HEK293 (cell line): Measurements from ENCODE around the gene DOCK4.

Source experiments
- CTCF ChIA-PET: fragments of 350-600 bp; formaldehyde crosslinking; extraction: SDS; loops from one replicate; lab custom pipeline; 2021; ENCODE audit warnings: antibody characterized with exemption; lab: Yijun Ruan, JAX
- POLR2A ChIA-PET: fragments of 300-600 bp; formaldehyde crosslinking; extraction: SDS; loops from one replicate; lab custom pipeline; 2020; ENCODE audit warnings: antibody characterized with exemption, inconsistent platforms; lab: Yijun Ruan, JAX
- H3K27ac ChIP-seq: fragments of 200-500 bp; sonication (Bioruptor generic); 2 replicates; pipeline ENCODE4 v1.5.1; 2014; ENCODE audit warnings: low read depth, low read length, control low read depth, inconsistent platforms; ENCODE audit errors: extremely low read depth
- H3K36me3 ChIP-seq, 2 experiments: fragments of 200-500 bp in 1 of 2; sonication (Bioruptor generic) in 1 of 2; 1 replicate in 1 of 2; 2 replicates in 1 of 2; pipeline ENCODE4 v1.5.1; 2014 to 2017; ENCODE audit warnings: inconsistent platforms in 2 of 2, low read length in 2 of 2; ENCODE audit not compliant: control insufficient read depth in 2 of 2, insufficient read depth in 1 of 2
- H3K4me1 ChIP-seq: fragments of 200-500 bp; sonication (Bioruptor generic); 2 replicates; pipeline ENCODE4 v1.5.1; 2014; ENCODE audit warnings: mild to moderate bottlenecking, low read length, inconsistent platforms; ENCODE audit not compliant: control insufficient read depth, insufficient read depth
- H3K4me3 ChIP-seq: 2 replicates; pipeline ENCODE4 v1.5.1; 2011; ENCODE audit warnings: low read depth, mild to moderate bottlenecking, control low read depth, low read length, moderate library complexity
- H3K9me3 ChIP-seq: fragments of 200-500 bp; sonication (Bioruptor generic); 2 replicates; pipeline ENCODE4 v1.5.1; 2014; ENCODE audit warnings: low read depth, low read length, inconsistent platforms; ENCODE audit not compliant: control insufficient read depth, insufficient read depth
- AEBP2 ChIP-seq: fragments of 450-650 bp; formaldehyde crosslinking; IDR thresholded peaks from 2 replicates; pipeline ENCODE4 v1.5.1; 2016; ENCODE audit warnings: missing biosample characterization, missing genetic modification characterization, borderline replicate concordance
- FEZF1 ChIP-seq: fragments of 450-650 bp; formaldehyde crosslinking; IDR thresholded peaks from 2 replicates; pipeline ENCODE4 v1.5.1; 2016; ENCODE audit warnings: missing biosample characterization, missing genetic modification characterization
- GLI2 ChIP-seq: fragments of 450-650 bp; formaldehyde crosslinking; IDR thresholded peaks from 2 replicates; pipeline ENCODE4; 2017; ENCODE audit warnings: missing biosample characterization, missing genetic modification characterization, low read depth, borderline replicate concordance
- GLIS1 ChIP-seq: fragments of 450-650 bp; formaldehyde crosslinking; IDR thresholded peaks from 2 replicates; pipeline ENCODE4 v1.5.1; 2016; ENCODE audit warnings: missing biosample characterization, missing genetic modification characterization
- GLIS2 ChIP-seq: fragments of 450-650 bp; formaldehyde crosslinking; IDR thresholded peaks from 2 replicates; pipeline ENCODE4 v1.5.1; 2016; ENCODE audit warnings: missing biosample characterization, missing genetic modification characterization
- KLF10 ChIP-seq: fragments of 450-650 bp; IDR thresholded peaks from 2 replicates; pipeline ENCODE4 v1.5.1; 2018; ENCODE audit warnings: missing biosample characterization, mild to moderate bottlenecking, missing genetic modification characterization
- KLF8 ChIP-seq: fragments of 450-650 bp; formaldehyde crosslinking; IDR thresholded peaks from 2 replicates; pipeline ENCODE4 v1.5.1; 2016; ENCODE audit warnings: missing biosample characterization, missing genetic modification characterization
- PRDM1 ChIP-seq: fragments of 450-650 bp; formaldehyde crosslinking; IDR thresholded peaks from 2 replicates; pipeline ENCODE4; 2016; ENCODE audit warnings: missing biosample characterization, missing genetic modification characterization
- PRDM6 ChIP-seq: fragments of 450-650 bp; formaldehyde crosslinking; IDR thresholded peaks from 2 replicates; pipeline ENCODE4 v1.5.1; 2017; ENCODE audit warnings: missing biosample characterization, missing genetic modification characterization
- SP7 ChIP-seq: fragments of 450-650 bp; formaldehyde crosslinking; IDR thresholded peaks from 2 replicates; pipeline ENCODE4 v1.5.1; 2016; ENCODE audit warnings: missing biosample characterization, missing genetic modification characterization
- ZBTB7A ChIP-seq: fragments of 450-650 bp; formaldehyde crosslinking; IDR thresholded peaks from 2 replicates; pipeline ENCODE4 v1.5.1; 2016; ENCODE audit warnings: low read depth, missing biosample characterization, missing genetic modification characterization
- ZEB2 ChIP-seq: fragments of 450-650 bp; formaldehyde crosslinking; IDR thresholded peaks from 2 replicates; pipeline ENCODE4 v1.5.1; 2016; ENCODE audit warnings: missing biosample characterization, missing genetic modification characterization
- ZNF112 ChIP-seq: fragments of 450-650 bp; formaldehyde crosslinking; IDR thresholded peaks from 2 replicates; pipeline ENCODE4 v1.5.0; 2017; ENCODE audit warnings: missing biosample characterization, missing genetic modification characterization
- ZNF174 ChIP-seq: fragments of 450-650 bp; formaldehyde crosslinking; IDR thresholded peaks from 2 replicates; pipeline ENCODE4 v1.5.0; 2017; ENCODE audit warnings: missing biosample characterization, mild to moderate bottlenecking, missing genetic modification characterization
- ZNF18 ChIP-seq: fragments of 450-650 bp; formaldehyde crosslinking; IDR thresholded peaks from 2 replicates; pipeline ENCODE4 v1.5.1; 2016; ENCODE audit warnings: missing biosample characterization, missing genetic modification characterization
- ZNF214 ChIP-seq: fragments of 450-650 bp; formaldehyde crosslinking; IDR thresholded peaks from 2 replicates; pipeline ENCODE4 v1.5.1; 2017; ENCODE audit warnings: missing biosample characterization, mild to moderate bottlenecking, missing genetic modification characterization, borderline replicate concordance
- ZNF23 ChIP-seq: fragments of 450-650 bp; formaldehyde crosslinking; IDR thresholded peaks from 2 replicates; pipeline ENCODE4 v1.5.1; 2016; ENCODE audit warnings: missing biosample characterization, missing genetic modification characterization, borderline replicate concordance
- ZNF311 ChIP-seq: fragments of 450-650 bp; formaldehyde crosslinking; IDR thresholded peaks from 2 replicates; pipeline ENCODE4 v1.5.1; 2017; ENCODE audit warnings: missing biosample characterization, missing genetic modification characterization, borderline replicate concordance
- ZNF37A ChIP-seq: fragments of 450-650 bp; IDR thresholded peaks from 2 replicates; pipeline ENCODE4 v1.5.1; 2018; ENCODE audit warnings: missing biosample characterization, missing genetic modification characterization
- ZNF433 ChIP-seq: fragments of 450-650 bp; formaldehyde crosslinking; IDR thresholded peaks from 2 replicates; pipeline ENCODE4 v1.5.1; 2016; ENCODE audit warnings: missing biosample characterization, missing genetic modification characterization, low read depth
- ZNF449 ChIP-seq: fragments of 450-650 bp; formaldehyde crosslinking; IDR thresholded peaks from 2 replicates; pipeline ENCODE4 v1.5.1; 2017; ENCODE audit warnings: missing biosample characterization, mild to moderate bottlenecking, missing genetic modification characterization, moderate library complexity
- ZNF488 ChIP-seq: fragments of 450-650 bp; formaldehyde crosslinking; IDR thresholded peaks from 2 replicates; pipeline ENCODE4 v1.5.1; 2016; ENCODE audit warnings: missing biosample characterization, missing genetic modification characterization
- ZNF529 ChIP-seq: fragments of 450-650 bp; formaldehyde crosslinking; IDR thresholded peaks from 2 replicates; pipeline ENCODE4 v1.5.1; 2017; ENCODE audit warnings: missing genetic modification characterization, missing biosample characterization; ENCODE audit not compliant: insufficient replicate concordance
- ZNF544 ChIP-seq: fragments of 450-650 bp; formaldehyde crosslinking; IDR thresholded peaks from 2 replicates; pipeline ENCODE4 v1.5.0; 2017; ENCODE audit warnings: missing biosample characterization, missing genetic modification characterization
- ZNF580 ChIP-seq: fragments of 450-650 bp; formaldehyde crosslinking; IDR thresholded peaks from 2 replicates; pipeline ENCODE4 v1.5.1; 2016; ENCODE audit warnings: missing biosample characterization, missing genetic modification characterization
- ZNF600 ChIP-seq: fragments of 450-650 bp; formaldehyde crosslinking; IDR thresholded peaks from 2 replicates; pipeline ENCODE4 v1.5.1; 2016; ENCODE audit warnings: missing biosample characterization, missing genetic modification characterization
- ZNF645 ChIP-seq: fragments of 450-650 bp; formaldehyde crosslinking; IDR thresholded peaks from 2 replicates; pipeline ENCODE4; 2016; ENCODE audit warnings: missing biosample characterization, missing genetic modification characterization
- ZNF670 ChIP-seq: fragments of 450-650 bp; formaldehyde crosslinking; IDR thresholded peaks from 2 replicates; pipeline ENCODE4 v1.5.1; 2016; ENCODE audit warnings: missing biosample characterization, missing genetic modification characterization, low read depth
- ZNF701 ChIP-seq: fragments of 450-650 bp; formaldehyde crosslinking; IDR thresholded peaks from 2 replicates; pipeline ENCODE4 v1.5.1; 2016; ENCODE audit warnings: missing biosample characterization, missing genetic modification characterization
- ZSCAN16 ChIP-seq: fragments of 450-650 bp; formaldehyde crosslinking; IDR thresholded peaks from 2 replicates; pipeline ENCODE4 v1.5.1; 2016; ENCODE audit warnings: missing biosample characterization, missing genetic modification characterization

The DOCK4 gene

GRCh38 chr7:112203365-112203739, 2.8 kb downstream of the DOCK4 start (continued):
- no peak for TF ChIP-seq AEBP2
- no peak for TF ChIP-seq ZNF488 (tag by site-specific recombination)

GRCh38 chr7:112202816-112203215, 3.4 kb downstream of the DOCK4 start:
- ChIA-PET POLR2A (interaction anchor here (0.9 kb wide), 1 partner anchor 247 kb away, joined by 3 read pairs; the partner anchor contains the start of gene IFRD1), CTCF (interaction anchor here (0.6 to 0.7 kb wide), 3 partner anchors 15 to 299 kb away, joined by 3 read pairs; no protein-coding TSS in a partner anchor)
- no peak overlapping the region for H3K27ac ChIP-seq
- peaks cover 13% of the 10 kb centered on the region for H3K4me1 ChIP-seq
- no peak overlapping the region for H3K4me3 ChIP-seq
- H3K9me3 ChIP-seq, result no peaks in the 10 kb centered on the region
- H3K36me3 ChIP-seq, result no peaks in the 10 kb centered on the region
- no peak for TF ChIP-seq ZNF701 (tag by site-specific recombination)
- TF ChIP-seq ZNF600 (tag by site-specific recombination), result no peak
- no peak for TF ChIP-seq ZNF670 (tag by site-specific recombination)
- no peak for TF ChIP-seq ZNF311 (tag by site-specific recombination)
- no peak for TF ChIP-seq FEZF1 (tag by site-specific recombination)
- TF ChIP-seq ZNF645 (tag by site-specific recombination), result no peak
- no peak for TF ChIP-seq ZNF449
- TF ChIP-seq ZNF23, result no peak
- peak; percentile 83; the same call in 1 of the 2 replicates for TF ChIP-seq KLF10 (tag by site-specific recombination)
- peak; percentile 40; the same call in 1 of the 2 replicates for TF ChIP-seq ZNF174 (tag by site-specific recombination)
- TF ChIP-seq ZNF580 (tag by site-specific recombination), result no peak
- peak; percentile 25; the same call in 1 of the 2 replicates for TF ChIP-seq ZNF214 (tag by site-specific recombination)
- no peak for TF ChIP-seq GLI2 (tag by site-specific recombination)
- peak; percentile 81 for TF ChIP-seq ZNF37A (tag by site-specific recombination)
- no peak for TF ChIP-seq ZBTB7A
- no peak for TF ChIP-seq GLIS1 (tag by site-specific recombination)
- TF ChIP-seq SP7, result no peak
- TF ChIP-seq ZEB2 (tag by site-specific recombination), result no peak
- no peak for TF ChIP-seq KLF8 (tag by site-specific recombination)
- 0 out of 2 replicates have a peak, but pooled peaks have one; percentile 22 for TF ChIP-seq PRDM6 (tag by site-specific recombination)
- TF ChIP-seq ZNF112 (tag by site-specific recombination), result no peak
- no peak for TF ChIP-seq ZNF18 (tag by site-specific recombination)
- TF ChIP-seq PRDM1 (tag by site-specific recombination), result 0 out of 2 replicates have a peak, but pooled peaks have one; percentile 7
- no peak for TF ChIP-seq ZNF544 (tag by site-specific recombination)
- no peak for TF ChIP-seq ZSCAN16 (tag by site-specific recombination)
- no peak for TF ChIP-seq ZNF433
- TF ChIP-seq ZNF529 (tag by site-specific recombination), result no peak
- no peak for TF ChIP-seq GLIS2 (tag by site-specific recombination)
